CD4-positive, alpha-beta T cell treated with Interleukin-17A for 1 hour (primary cell): ENCODE data around the gene LHX3.
A peak's percentile ranks its signal among the peaks of the same experiment; 100 is the strongest.
"Not testable (repeated sequence)": the region's sequence is repeated elsewhere in the genome, so short reads cannot be mapped to it uniquely, and the experiment has no call there.

ENCODE experiments used
- DNase-seq: peaks from one replicate; pipeline ENCODE4 v3.0.0-alpha.2; 2020

LHX3 gene

GRCh38 chr9:136240941-136241340 lies 36.0 kb upstream of the LHX3 start:
- DNase-seq, result no peak

GRCh38 chr9:136239983-136240330 lies 35.0 kb upstream of the LHX3 start:
- DNase-seq, result no peak

DNA sequence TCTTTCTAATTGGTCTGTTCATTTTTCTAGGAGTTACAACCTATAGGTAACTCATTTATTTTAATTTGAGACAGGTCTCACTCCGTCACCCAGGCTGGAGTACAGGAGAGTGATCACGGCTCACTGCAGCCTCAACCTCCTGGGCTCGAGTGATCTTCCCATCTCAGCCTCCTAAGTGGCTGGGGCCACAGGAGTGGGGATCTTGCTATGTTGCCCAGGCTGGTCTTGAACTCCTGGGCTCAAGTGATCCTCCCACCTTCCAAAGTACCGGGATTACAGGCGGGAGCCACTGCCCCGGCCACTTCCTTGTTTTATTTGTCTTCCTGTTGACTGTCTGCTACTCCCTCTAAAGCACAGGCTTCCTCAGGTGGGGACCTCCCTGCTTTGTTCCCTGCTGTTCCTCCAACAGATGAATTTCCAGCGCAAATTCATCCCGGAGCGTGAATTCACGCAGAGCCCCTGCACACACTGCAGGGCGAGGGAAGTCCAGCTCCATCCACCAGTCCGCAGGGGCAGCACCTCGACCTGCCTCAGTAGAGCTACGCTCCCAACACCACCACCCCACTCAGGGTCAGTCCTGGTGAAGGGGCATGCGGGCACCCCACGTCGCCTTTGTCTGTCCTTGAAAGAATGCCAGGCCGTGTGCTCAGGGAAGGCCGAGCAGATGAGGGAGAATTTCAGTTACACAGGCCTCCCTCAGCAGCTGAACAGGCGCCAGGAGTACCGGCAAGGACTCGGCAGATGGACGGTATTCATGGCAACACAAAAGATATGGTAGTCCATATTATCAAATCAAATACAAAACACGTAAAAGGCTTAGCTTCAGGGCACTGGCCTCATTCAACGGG lies 34.4 kb upstream of the LHX3 start:
- DNase-seq, result no peak

DNA sequence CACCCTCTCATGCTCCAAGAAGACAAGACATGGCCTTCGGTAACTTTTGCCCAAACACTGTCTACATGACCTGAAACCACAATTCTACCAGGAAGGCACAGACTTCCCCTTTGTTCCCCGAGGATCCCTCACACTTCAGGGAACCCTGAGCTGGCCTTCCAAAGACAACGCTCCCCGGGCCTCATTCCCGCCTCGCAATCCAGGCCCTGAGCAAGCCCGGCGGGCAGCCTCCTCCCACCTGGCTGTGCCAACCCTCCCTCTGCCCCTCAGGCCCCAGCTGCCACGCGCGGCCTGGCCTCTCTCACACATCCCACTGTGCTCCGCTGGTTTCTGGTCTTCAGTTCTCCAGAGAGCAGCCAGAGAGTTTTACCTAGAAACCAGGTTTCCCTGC lies 33.4 kb upstream of the LHX3 start:
- DNase-seq, result no peak

GRCh38 chr9:136237486-136238341 lies 32.8 kb upstream of the LHX3 start:
- no peak for DNase-seq

DNA sequence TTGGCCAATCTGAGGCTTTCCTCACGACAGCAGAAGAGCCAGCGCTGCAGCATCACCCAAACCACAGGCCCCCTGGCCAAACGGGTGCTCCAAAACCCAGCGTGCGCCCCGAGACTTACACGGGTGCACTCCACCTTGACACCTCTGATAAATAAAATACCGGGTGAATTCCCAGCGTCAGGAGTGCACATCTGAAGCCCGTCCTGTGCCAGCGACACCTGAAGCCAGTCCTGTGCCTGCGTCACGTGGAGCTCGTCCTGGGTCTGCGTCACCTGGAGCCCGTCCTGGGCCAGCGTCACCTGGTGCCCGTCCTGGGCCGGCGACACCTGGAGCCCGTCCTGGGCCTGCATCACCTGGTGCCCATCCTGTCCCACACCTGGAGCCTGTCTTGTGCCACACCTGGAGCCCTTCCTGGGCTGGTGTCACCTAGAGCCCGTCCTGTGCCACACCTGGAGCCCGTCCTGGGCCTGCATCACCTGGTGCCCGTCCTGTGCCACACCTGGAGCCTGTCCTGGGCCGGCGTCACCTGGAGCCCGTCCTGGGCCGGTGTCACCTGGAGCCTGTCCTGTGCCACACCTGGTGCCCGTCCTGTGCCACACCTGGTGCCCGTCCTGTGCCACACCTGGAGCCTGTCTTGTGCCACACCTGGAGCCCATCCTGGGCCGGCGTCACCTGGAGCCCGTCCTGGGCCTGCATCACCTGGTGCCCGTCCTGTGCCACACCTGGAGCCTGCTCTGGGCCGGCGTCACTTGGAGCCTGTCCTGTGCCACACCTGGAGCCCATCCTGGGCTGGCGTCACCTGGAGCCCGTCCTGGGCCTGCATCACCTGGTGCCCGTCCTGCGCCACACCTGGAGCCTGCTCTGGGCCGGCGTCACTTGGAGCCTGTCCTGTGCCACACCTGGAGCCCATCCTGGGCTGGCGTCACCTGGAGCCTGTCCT lies 31.8 kb upstream of the LHX3 start:
- not testable (repeated sequence) for DNase-seq

GRCh38 chr9:136235709-136236455 lies 31.0 kb upstream of the LHX3 start:
- no peak for DNase-seq

DNA sequence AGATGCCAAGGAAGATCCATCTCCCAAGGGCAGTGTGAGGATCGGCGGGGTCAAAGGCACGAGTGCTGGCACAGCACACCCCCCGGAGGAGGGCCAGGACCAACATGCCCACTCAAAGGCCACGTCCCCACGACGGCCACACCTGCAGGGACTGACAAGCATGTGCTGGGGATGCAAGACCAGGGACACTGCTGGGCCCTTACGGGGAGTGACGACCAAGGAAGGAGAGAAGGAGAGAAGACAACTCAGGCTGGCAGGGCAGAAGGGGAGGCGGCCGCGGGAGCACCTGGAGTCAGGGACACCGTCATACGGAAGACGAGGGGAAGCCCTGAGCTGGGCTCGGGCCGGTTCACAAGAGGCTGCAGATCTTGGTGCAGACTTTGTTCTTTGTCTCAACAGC lies 30.2 kb upstream of the LHX3 start:
- no peak for DNase-seq

DNA sequence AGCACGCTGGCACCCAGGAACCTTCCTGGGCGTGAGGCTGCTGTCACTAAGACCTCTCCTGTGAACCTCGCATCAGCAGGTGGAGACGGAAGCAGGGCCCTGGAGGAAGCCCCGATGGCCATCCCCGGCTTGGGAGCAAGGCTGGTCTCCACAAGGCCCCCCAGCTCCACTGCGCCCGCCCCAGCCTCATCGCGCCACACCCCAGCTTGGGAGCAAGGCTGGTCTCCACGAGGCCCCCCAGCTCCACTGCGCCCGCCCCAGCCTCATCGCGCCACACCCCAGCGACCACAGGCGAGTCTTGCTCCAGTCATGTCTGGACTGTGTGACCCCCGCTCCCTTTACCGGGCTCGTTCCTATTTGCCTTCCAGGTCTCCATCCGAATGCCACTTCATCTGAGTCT lies 29.7 kb upstream of the LHX3 start:
- no peak for DNase-seq

GRCh38 chr9:136233868-136234267 lies 28.9 kb upstream of the LHX3 start:
- DNase-seq, result no peak

DNA sequence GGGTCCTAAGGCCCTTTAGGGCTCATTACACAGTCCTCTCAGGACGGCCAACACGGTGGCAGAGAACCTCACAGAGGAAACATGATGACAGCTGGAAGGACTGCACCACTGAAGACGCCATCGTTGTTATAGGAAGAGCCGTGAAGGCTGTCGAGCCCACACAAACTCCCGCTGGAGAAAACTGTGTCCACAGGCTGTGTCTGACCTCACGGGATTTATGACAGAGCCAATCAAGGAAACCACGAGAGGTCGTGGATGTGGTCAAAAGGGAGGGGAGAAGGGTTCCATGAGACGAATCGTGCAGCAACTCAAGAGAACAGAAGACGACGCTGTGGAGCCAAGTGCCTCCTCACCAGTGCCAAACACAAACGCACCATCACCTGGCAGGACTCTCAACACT lies 28.5 kb upstream of the LHX3 start:
- DNase-seq, result no peak

DNA sequence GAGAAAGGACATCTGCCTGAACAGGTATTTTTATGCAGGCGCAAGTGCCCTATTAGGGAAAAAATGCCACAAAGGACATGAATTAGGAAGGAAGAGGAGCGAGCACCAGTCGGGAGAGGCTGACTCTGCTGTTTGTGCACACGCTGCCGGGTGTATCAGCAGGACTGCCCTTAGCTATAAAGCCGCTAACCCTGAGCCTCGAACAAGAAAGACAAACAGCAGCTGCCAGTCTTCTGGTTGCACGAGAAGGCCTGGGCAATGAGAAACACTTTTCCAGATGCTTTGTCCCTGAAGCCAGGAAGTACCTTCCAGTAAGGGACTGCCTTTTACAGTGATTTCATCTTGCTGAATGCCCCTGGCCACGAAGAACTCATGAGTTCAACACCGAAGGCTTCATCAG lies 28.0 kb upstream of the LHX3 start:
- no peak for DNase-seq

DNA sequence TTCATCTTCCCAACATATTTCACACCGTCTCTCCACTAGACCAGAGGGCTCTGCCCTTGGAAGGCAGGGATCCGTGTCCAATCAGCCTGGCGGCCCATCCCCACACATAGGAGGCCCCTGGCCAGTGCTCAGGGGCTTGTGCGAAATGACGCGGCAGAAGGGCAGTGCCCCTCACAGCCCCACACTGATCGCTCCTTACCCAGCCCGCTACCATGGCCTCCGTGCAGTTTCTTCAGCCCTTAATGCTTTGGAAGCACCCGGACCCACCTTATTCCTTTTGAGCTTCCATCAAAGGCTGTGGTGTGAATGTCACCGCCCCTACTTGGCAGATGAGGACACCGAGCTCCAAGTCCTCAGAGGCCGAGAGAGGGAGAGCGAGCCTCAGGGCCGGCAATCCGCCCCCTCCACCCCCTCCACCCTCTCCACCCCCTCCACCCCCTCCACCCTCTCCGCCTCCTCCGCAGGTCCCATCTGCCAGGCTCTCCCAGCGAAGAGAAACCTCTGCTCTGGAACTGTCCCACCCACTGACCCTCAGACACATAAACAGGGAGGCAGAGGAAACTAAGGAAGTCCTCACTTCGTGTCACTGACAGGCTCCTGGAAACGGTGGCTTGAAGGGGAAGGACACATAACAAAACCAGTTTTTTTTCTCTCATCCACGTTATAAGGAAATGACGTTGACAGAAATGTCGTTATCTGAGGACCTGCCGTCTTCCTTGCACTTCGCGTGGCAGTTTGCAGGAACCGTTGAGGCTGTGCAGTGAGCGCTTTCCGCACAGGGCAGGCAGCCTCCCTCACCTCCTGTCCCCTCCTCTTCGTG lies 26.8 kb upstream of the LHX3 start:
- DNase-seq, result peak; percentile 53

- DNase-seq, result no peak
These were observed 25.8 kb upstream of the LHX3 start for GRCh38 chr9:136230773-136231172.

- no peak for DNase-seq
These were observed 25.4 kb upstream of the LHX3 start for GRCh38 chr9:136230365-136230764.

DNA sequence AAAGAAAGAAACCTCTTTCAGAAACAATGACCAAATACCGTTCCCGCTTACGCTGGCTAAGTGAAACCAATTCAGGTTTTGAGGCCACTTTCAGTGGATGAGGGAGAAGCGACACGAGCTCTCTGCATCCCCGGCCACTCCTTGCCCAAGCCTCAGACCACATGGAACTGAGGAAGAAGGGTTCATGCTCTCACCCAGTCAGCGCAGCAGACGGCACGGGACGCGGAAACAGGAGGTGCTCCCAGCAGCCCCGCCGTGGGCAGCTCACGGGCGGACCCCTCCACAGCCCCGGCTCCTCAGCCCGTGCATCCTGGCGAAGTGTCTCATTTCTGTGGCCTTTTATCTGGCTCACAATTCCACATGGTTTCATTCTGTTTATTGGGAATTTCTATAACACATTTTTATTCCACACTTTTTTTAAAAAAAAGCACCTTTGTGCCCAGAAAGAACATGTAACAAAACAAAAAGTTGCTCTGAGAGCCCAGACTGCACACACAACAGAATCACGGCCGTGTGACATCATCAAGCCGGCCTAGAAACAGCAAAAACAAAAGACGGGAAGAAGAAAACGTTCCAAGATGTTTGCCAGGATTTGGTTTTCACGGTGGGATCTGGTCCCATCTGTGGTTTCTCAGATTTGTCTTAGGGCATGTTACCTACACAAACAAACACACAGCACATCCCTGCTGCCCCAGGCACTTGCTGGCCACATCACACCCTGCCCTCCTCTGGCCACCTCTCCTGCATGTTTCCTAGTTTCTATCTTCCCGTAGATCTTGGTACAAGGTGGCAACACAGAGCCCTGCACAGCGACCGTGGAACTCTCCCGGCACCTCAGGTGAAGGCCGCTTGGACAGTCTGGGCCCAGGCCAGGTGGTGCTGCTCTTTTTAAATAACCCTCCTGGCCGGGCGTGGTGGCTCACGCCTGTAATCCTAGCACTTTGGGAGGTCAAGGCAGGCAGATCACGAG lies 24.5 kb upstream of the LHX3 start:
- no peak for DNase-seq

GRCh38 chr9:136228107-136228875 lies 23.4 kb upstream of the LHX3 start:
- DNase-seq, result no peak

DNA sequence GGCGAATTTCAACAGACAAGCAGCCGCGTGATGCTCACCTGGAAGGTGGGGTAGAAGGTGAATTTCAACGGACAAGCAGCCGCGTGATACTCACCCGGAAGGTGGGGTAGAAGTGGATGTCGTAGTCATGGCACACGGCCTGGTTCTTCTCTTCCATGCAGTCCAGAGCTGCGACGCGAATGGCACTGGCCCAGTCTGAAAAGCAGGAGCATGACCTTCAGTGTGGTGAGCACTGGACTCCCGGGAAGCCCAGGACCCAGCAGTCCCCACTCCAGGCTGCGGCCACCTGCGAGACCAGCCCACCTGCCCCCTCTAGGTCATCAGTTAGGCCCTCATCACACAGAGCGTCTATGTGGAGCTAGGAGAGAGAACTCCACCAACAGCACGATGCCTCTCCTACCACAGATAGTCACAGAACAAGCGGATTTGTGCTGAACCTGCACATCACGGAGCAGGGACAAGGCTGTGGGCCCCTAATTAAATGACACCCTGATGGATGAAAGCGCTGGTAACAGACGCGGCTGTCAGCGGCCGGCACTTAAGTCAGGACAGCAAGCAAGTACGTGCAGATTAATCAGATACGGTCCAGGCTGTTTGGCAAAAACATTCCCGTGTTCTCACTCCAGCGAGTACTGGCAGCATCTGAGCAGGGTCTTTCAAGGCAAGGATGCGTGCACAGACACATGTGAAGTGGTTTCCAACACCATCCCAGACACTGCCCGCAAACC lies 21.9 kb upstream of the LHX3 start:
- DNase-seq, result no peak
